Measurements from ENCODE around the gene CACNA2D4.

DNA sequence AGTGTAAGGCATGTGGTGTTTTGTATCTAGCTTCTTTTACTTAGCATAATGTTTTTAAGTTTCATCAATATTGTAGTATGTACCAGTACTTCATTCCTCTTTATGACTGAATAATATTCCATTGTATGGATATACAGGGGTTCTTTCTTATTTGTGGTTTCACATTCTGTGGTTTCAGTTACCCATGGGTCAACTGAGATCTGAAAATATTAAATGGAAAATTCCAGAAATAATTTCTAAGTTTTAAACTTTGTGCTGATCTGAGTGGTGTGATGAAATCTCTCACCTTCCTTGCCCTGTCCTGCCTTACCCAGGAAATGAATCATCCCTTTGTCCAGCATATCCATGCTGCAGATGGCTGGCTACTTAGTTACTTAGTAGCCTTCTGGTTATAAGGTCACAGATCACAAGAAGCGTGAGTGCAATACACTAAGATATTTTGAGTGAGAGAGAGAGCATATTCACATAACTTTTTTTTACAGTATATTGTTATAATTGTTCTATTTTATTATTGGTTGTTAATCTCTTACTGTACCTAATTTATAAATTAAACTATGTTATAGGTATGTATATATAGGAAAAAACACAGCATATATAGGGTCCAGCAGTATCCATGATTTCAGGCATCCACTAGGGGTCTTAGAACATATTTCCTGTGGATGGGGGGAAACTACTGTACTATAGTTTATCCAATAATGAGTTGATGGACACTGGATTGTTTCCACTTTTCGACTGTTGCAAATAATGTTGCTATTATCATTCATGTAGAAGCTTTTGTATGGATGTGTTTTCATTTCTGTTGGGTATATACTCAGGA lies 157.7 kb downstream of the CACNA2D4 start:
- TF ChIP-seq, protein P1, sequence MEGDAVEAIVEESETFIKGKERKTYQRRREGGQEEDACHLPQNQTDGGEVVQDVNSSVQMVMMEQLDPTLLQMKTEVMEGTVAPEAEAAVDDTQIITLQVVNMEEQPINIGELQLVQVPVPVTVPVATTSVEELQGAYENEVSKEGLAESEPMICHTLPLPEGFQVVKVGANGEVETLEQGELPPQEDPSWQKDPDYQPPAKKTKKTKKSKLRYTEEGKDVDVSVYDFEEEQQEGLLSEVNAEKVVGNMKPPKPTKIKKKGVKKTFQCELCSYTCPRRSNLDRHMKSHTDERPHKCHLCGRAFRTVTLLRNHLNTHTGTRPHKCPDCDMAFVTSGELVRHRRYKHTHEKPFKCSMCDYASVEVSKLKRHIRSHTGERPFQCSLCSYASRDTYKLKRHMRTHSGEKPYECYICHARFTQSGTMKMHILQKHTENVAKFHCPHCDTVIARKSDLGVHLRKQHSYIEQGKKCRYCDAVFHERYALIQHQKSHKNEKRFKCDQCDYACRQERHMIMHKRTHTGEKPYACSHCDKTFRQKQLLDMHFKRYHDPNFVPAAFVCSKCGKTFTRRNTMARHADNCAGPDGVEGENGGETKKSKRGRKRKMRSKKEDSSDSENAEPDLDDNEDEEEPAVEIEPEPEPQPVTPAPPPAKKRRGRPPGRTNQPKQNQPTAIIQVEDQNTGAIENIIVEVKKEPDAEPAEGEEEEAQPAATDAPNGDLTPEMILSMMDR (IDR thresholded peaks at IDR 0.05): no peak
- TF ChIP-seq EP300 (IDR thresholded peaks at IDR 0.05): no peak
- no peak for TF ChIP-seq POLR2A (IDR thresholded peaks at IDR 0.05)
- TF ChIP-seq POLR2AphosphoS5 (IDR thresholded peaks at IDR 0.05): no peak

Measured in sigmoid colon (tissue), 4 donors.